ENCODE results near the gene BCL7C. TPM values are rescaled to one million over a fixed set of nuclear protein-coding genes. Genes with fewer than 3 reads are reported as not detected.

The BCL7C gene
- total and polyA plus RNA-seq, 2 of the 13 experiments (the other 11 are each of a cell fraction or from before 2014, with no cell fraction given): 17.7 to 33.8 TPM

- TF ChIP-seq KAT7 (CRISPR knock-in tag; IDR thresholded peaks at IDR 0.05; ENCODE audit: borderline replicate concordance) (0 out of 2 replicates have a peak, but pooled peaks have one; percentile 12), ZNF121 (CRISPR knock-in tag; IDR thresholded peaks at IDR 0.05) (0 out of 2 replicates have a peak, but pooled peaks have one; percentile 9), MLXIP (CRISPR knock-in tag; IDR thresholded peaks at IDR 0.05; ENCODE audit: borderline replicate concordance) (no peak), ATRX (CRISPR knock-in tag; IDR thresholded peaks at IDR 0.05; ENCODE audit: borderline replicate concordance) (no peak), ZSCAN21 (CRISPR knock-in tag; IDR thresholded peaks at IDR 0.05; ENCODE audit: borderline replicate concordance) (no peak), SOX6 (IDR thresholded peaks at IDR 0.05) (no peak), SOX6 (CRISPR knock-in tag; IDR thresholded peaks at IDR 0.05) (peak; percentile 29; the same call in 1 of the 2 replicates), ZMYM2 (CRISPR knock-in tag; IDR thresholded peaks at IDR 0.05) (peak; percentile 79), SP5 (CRISPR knock-in tag; IDR thresholded peaks at IDR 0.05; ENCODE audit: borderline replicate concordance, low read depth) (peak; percentile 14; the same call in 1 of the 2 replicates), TEAD3 (CRISPR knock-in tag; optimal IDR thresholded peaks at IDR 0.05; ENCODE audit: borderline replicate concordance) (peak; percentile 48), KLF12 (CRISPR knock-in tag; IDR thresholded peaks at IDR 0.05; ENCODE audit: borderline replicate concordance) (no peak), ZNF296 (CRISPR knock-in tag; conservative IDR thresholded peaks at IDR 0.05) (peak; percentile 47; the same call in 1 of the 2 replicates), ZNF44 (CRISPR knock-in tag; IDR thresholded peaks at IDR 0.05) (peak; percentile 64; the same call in 1 of the 2 replicates)
- TF ChIP-seq, protein P1, sequence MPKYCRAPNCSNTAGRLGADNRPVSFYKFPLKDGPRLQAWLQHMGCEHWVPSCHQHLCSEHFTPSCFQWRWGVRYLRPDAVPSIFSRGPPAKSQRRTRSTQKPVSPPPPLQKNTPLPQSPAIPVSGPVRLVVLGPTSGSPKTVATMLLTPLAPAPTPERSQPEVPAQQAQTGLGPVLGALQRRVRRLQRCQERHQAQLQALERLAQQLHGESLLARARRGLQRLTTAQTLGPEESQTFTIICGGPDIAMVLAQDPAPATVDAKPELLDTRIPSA (CRISPR knock-in tag; IDR thresholded peaks at IDR 0.05; ENCODE audit: borderline replicate concordance): no peak
- TF ChIP-seq, protein P2, sequence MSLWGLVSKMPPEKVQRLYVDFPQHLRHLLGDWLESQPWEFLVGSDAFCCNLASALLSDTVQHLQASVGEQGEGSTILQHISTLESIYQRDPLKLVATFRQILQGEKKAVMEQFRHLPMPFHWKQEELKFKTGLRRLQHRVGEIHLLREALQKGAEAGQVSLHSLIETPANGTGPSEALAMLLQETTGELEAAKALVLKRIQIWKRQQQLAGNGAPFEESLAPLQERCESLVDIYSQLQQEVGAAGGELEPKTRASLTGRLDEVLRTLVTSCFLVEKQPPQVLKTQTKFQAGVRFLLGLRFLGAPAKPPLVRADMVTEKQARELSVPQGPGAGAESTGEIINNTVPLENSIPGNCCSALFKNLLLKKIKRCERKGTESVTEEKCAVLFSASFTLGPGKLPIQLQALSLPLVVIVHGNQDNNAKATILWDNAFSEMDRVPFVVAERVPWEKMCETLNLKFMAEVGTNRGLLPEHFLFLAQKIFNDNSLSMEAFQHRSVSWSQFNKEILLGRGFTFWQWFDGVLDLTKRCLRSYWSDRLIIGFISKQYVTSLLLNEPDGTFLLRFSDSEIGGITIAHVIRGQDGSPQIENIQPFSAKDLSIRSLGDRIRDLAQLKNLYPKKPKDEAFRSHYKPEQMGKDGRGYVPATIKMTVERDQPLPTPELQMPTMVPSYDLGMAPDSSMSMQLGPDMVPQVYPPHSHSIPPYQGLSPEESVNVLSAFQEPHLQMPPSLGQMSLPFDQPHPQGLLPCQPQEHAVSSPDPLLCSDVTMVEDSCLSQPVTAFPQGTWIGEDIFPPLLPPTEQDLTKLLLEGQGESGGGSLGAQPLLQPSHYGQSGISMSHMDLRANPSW (CRISPR knock-in tag; IDR thresholded peaks at IDR 0.05; ENCODE audit: borderline replicate concordance): no peak
- TF ChIP-seq, protein P3, sequence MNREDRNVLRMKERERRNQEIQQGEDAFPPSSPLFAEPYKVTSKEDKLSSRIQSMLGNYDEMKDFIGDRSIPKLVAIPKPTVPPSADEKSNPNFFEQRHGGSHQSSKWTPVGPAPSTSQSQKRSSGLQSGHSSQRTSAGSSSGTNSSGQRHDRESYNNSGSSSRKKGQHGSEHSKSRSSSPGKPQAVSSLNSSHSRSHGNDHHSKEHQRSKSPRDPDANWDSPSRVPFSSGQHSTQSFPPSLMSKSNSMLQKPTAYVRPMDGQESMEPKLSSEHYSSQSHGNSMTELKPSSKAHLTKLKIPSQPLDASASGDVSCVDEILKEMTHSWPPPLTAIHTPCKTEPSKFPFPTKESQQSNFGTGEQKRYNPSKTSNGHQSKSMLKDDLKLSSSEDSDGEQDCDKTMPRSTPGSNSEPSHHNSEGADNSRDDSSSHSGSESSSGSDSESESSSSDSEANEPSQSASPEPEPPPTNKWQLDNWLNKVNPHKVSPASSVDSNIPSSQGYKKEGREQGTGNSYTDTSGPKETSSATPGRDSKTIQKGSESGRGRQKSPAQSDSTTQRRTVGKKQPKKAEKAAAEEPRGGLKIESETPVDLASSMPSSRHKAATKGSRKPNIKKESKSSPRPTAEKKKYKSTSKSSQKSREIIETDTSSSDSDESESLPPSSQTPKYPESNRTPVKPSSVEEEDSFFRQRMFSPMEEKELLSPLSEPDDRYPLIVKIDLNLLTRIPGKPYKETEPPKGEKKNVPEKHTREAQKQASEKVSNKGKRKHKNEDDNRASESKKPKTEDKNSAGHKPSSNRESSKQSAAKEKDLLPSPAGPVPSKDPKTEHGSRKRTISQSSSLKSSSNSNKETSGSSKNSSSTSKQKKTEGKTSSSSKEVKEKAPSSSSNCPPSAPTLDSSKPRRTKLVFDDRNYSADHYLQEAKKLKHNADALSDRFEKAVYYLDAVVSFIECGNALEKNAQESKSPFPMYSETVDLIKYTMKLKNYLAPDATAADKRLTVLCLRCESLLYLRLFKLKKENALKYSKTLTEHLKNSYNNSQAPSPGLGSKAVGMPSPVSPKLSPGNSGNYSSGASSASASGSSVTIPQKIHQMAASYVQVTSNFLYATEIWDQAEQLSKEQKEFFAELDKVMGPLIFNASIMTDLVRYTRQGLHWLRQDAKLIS (CRISPR knock-in tag; IDR thresholded peaks at IDR 0.05): no peak
Measured at GRCh38 chr16:30901201-30902028, 7.5 kb upstream of the BCL7C start (continued).

All from HepG2 (cell line).